ENCODE measurements around the gene XRCC1. TPM values are rescaled to one million over a fixed set of nuclear protein-coding genes. Genes with fewer than 3 reads are reported as not detected.
A peak's percentile ranks its signal among the peaks of the same experiment; 100 is the strongest.

The XRCC1 gene
- total RNA-seq, 2 donors from 2014 or later = 22.3 to 40.7 TPM

DNA sequence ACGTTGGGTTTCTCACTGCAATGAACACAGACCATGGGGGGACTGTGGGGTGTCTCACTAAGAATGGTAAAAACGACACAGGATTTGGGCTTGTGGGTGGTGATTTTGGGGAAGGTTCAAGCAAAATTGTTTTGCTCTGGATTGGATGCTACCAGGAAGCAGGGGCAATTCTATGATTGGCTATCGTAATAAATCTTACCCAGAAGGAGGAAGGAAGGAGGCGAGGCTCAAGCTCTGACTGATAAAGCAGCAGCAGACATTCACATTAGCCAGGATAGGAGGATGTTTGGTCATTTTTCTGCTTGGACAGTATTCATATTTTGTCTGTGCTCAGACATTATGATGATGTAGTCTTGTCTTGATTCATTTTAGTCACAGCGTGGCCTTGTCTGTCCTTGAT lies 22.5 kb upstream of the XRCC1 start:
- H3K27ac ChIP-seq = no peak overlapping the region
- no peaks in the 10 kb centered on the region for H3K36me3 ChIP-seq
- H3K9ac ChIP-seq (ENCODE audit: low read depth in 2 of 2, low read length in 2 of 2) = peak overlapping the region in 1 of 2 donors; percentile 1

DNA sequence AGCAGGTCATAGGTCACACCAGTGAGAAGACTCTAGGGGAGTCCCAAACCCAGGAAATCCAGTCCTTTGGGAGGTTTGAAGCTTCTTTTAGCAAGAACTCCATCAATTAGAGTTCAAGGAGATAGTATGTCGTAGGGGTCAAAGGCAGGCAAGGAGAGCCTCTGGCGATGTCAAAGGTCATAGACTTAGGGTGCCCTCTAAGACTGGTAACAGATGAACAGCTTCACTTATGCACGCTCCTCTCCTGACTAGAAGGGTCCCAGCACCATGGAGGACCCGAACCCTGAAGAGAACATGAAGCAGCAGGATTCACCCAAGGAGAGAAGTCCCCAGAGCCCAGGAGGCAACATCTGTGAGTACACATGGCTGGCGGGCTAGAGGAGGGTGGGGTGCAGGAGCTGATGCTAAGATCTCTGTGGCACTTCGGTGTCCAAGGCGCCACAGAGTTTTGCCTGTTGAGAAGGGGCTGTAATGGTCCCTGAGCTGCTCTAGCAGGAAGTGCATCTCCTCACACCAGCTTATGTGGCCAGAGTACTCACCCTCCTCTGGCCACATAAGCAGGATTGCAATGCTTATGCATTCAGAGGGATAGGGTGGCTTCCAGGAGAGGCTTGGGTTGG lies 21.6 kb upstream of the XRCC1 start:
- Histone ChIP-seq H3K4me3 (peak overlapping the region; percentile 75), H3K27me3 (no peaks in the 10 kb centered on the region), H3K9me3 (no peaks in the 10 kb centered on the region), H3K9ac (ENCODE audit: low read depth in 2 of 2, low read length in 2 of 2) (peak overlapping the region; percentile 80 to 90), H3K36me3 (no peaks in the 10 kb centered on the region), H3K27ac (peak overlapping the region; percentile 70), H3K4me1 (peaks cover 20% of the 10 kb centered on the region)
- DNase-seq = no peak
- TF ChIP-seq, protein P1, sequence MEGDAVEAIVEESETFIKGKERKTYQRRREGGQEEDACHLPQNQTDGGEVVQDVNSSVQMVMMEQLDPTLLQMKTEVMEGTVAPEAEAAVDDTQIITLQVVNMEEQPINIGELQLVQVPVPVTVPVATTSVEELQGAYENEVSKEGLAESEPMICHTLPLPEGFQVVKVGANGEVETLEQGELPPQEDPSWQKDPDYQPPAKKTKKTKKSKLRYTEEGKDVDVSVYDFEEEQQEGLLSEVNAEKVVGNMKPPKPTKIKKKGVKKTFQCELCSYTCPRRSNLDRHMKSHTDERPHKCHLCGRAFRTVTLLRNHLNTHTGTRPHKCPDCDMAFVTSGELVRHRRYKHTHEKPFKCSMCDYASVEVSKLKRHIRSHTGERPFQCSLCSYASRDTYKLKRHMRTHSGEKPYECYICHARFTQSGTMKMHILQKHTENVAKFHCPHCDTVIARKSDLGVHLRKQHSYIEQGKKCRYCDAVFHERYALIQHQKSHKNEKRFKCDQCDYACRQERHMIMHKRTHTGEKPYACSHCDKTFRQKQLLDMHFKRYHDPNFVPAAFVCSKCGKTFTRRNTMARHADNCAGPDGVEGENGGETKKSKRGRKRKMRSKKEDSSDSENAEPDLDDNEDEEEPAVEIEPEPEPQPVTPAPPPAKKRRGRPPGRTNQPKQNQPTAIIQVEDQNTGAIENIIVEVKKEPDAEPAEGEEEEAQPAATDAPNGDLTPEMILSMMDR (IDR thresholded peaks at IDR 0.05) = no peak
- intact Hi-C loops (cut with DNase I) = loop anchor here (1.0 to 10.0 kb wide), 2 partner anchors 22 to 62 kb away; partner anchors contain the start of genes PINLYP, XRCC1 and ZNF575

More for the DNA sequence above, 22.5 kb upstream of the XRCC1 start:
- TF ChIP-seq, protein P1 (IDR thresholded peaks at IDR 0.05) = no peak
- Histone ChIP-seq H3K9me3 (no peaks in the 10 kb centered on the region), H3K27me3 (no peaks in the 10 kb centered on the region), H3K4me3 (no peak overlapping the region), H3K4me1 (peaks cover 20% of the 10 kb centered on the region)
- no peak for DNase-seq
- intact Hi-C loops (cut with DNase I) = loop anchor here (10.0 kb wide), 1 partner anchor 63 kb away; the partner anchor contains the start of gene ZNF575

DNA sequence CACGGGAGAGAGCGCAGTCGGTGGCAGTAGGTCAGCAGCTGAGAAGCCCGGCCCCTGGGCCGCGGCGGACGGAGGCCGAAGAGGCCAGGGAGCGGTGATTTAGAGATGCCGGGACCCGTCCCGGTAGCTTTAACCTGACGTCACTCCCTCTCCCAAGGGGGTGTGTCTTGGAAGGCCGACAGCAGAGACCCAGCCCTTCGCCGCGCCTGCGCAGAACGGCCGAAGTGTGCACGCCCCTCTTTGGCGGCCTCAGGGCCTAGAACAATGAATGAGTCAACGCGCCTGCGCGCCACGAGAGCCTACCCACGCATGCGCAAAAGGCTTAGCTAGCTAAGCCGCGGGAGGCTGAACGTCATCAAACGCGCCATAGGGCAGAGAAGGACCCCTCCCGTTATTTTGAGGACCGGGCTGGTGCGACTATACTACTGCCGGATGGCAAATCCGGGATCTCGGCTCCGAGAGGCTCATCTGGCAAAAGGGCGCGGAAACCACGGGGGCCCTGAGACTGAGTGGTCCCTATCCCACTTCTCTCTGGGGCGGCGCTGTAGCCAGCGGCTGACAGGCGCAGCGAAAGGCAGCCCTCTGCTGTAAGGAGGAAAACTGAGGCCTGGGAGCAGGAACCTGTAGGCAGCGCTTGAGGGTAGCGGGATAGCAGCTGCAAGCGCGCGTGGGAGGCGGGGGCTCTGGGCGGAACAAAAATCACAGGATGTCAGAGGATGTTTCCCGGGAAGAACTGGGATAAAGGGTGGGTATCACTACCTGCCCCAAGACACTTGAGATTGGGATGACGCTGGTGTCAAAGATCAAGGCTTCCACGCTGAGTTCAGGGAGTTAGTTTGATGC lies 20.9 kb upstream of the XRCC1 start, which contains the start of the genes IRGQ and ZNF576:
IRGQ (minus strand) TSS at position 136 of the 843 bp plus-strand sequence. CDS start 796 bp downstream, outside the sequence.
ZNF576 (plus strand) TSS at position 597 of the 843 bp plus-strand sequence. CDS start 514 bp downstream, outside the sequence.
- Histone ChIP-seq H3K9ac (ENCODE audit: low read depth in 2 of 2, low read length in 2 of 2) (peak within 1 kb of the TSS; percentile 90 to 91), H3K36me3 (no peaks in the 10 kb centered on the region), H3K4me1 (peaks cover 20% of the 10 kb centered on the region), H3K9me3 (no peaks in the 10 kb centered on the region), H3K4me3 (peak within 1 kb of the TSS; percentile 75), H3K27ac (peak within 1 kb of the TSS; percentile 84), H3K27me3 (no peaks in the 10 kb centered on the region)
- TF ChIP-seq, protein P1 (IDR thresholded peaks at IDR 0.05) = no peak
- DNase-seq = peak; percentile 100
- intact Hi-C loops (cut with DNase I) = loop anchor here (1.0 to 10.0 kb wide), 2 partner anchors 21 to 61 kb away; partner anchors contain the start of genes PINLYP, XRCC1 and ZNF575

DNA sequence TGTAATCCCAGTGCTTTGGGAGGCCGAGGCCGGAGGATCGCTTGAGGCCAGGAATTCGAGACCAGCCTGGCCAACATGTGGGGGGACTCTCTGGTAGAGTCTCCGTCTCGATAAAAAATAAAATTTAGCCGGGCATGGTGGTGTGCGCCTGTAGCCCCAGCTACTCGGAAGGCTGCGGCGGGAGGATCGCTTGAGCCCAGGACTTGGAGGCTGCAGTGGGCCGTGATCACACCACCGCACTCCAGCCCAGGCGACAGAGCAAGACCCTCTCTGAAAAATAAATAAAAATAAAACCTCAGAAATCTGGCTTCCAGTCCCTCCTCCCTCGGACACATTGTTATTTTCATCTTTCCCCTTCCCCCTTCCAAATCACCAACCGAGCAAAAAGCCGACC lies 20.3 kb upstream of the XRCC1 start:
- Histone ChIP-seq H3K36me3 (no peaks in the 10 kb centered on the region), H3K27me3 (no peaks in the 10 kb centered on the region), H3K4me1 (peaks cover 20% of the 10 kb centered on the region), H3K9me3 (no peaks in the 10 kb centered on the region), H3K4me3 (peak overlapping the region; percentile 75), H3K9ac (ENCODE audit: low read depth in 2 of 2, low read length in 2 of 2) (peak overlapping the region; percentile 90 to 91), H3K27ac (peak overlapping the region; percentile 84)
- peak; percentile 37 for DNase-seq
- TF ChIP-seq, protein P1 (IDR thresholded peaks at IDR 0.05) = no peak
- intact Hi-C loops (cut with DNase I) = loop anchor here (10.0 kb wide), 1 partner anchor 61 kb away; the partner anchor contains the start of gene ZNF575

All from colonic mucosa (tissue), 4 donors.